Rectal smooth muscle tissue (tissue), 1 donor: ENCODE data around the gene LAMB1.
"Not testable (repeated sequence)": the region's sequence is repeated elsewhere in the genome, so short reads cannot be mapped to it uniquely, and the experiment has no call there.

Experiments
- H3K27ac ChIP-seq: one replicate; pipeline ENCODE4 v1.7.0; 2013; ENCODE audit warnings: low read depth, low read length, inconsistent platforms
- H3K27me3 ChIP-seq: one replicate; pipeline ENCODE4 v1.7.0; 2013; ENCODE audit warnings: low read length; ENCODE audit not compliant: control insufficient read depth, insufficient read depth
- H3K36me3 ChIP-seq: one replicate; pipeline ENCODE4 v1.7.0; 2013; ENCODE audit warnings: low read length; ENCODE audit not compliant: control insufficient read depth, insufficient read depth
- H3K4me1 ChIP-seq: one replicate; pipeline ENCODE4 v1.7.0; 2013; ENCODE audit warnings: low read length; ENCODE audit not compliant: control insufficient read depth, insufficient read depth
- H3K4me3 ChIP-seq: one replicate; pipeline ENCODE4 v1.7.0; 2013; ENCODE audit warnings: low read length
- H3K9ac ChIP-seq: one replicate; pipeline ENCODE4 v1.7.0; 2013; ENCODE audit warnings: low read length

The LAMB1 gene

DNA sequence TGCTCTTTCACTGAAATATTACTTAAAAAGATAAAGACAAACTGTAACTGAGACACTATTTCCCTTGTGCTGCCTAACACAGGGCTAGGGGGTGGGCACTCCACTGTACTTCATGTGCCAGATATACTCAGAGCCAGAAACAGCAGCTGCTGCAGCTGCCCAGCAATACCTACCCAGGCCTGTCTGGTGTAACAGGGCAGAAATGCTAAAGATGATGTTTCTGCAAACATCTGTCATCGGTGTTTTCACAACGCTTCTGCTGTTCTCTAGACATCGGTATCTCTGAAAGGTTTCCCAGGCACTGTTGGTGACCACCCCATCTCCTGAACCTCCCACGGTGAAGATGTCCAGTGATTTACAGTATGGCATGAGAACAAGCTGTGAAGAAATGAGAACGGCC, 42.7 kb downstream of the LAMB1 start:
- Histone ChIP-seq H3K4me3 (no peak overlapping the region), H3K36me3 (peaks cover 19% of the 10 kb centered on the region), H3K9ac (no peak overlapping the region), H3K27ac (peak overlapping the region; percentile 59), H3K4me1 (peaks cover 18% of the 10 kb centered on the region), H3K27me3 (no peaks in the 10 kb centered on the region)

DNA sequence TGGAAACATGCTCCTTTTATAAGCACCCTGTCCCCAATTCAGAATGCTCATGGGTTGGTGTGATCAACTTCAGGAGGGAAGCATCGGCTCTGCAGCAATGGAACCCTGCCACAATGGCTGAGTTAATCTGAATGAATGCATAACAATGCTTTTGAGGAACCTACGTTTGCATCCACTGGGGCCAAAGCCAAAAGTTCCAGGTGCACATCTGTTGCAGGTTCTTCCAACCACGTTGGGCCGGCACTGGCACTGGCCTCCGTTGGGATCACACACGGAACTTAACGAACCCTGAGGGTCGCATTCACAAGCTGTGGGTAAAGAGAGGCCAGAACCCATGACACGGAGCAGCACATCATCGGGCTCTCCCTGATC, 43.4 kb downstream of the LAMB1 start:
- Histone ChIP-seq H3K27me3 (no peaks in the 10 kb centered on the region), H3K27ac (peak overlapping the region; percentile 59), H3K4me3 (no peak overlapping the region), H3K4me1 (peaks cover 18% of the 10 kb centered on the region), H3K36me3 (peaks cover 17% of the 10 kb centered on the region), H3K9ac (no peak overlapping the region)

DNA sequence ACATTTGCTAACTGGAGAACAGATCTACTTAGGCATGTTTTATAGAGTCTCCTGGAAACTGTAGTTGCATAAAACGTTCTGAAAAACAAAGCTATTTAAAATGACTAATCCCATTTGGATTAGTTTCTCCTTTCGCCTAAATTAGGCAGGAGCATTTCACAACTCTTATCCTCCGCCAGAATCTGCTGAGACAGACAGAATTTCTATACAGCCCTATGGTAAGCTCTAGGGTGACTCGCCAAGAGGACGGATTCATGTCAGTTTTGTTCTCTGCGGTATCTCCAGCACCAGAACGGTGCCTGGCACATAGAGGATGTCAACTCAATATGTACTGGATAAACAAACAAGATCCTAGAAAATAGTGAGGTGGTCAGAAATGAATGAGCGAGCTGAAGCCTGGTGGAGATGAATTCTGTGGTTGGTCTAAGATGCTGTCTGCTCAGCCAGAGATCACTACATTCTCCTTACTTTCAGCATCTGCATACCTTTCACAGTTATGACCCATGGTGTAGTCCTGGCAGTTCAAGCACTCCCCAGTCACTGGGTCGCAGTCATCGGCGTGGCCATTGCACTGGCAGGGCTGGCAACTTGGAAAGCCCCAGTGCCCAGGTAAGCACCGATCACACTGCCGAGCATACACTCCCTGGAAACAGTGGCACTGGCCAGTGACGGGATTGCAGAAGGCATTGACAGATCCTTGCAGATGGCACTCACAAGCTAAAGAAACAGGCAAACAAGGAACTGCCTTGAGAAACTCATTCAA, 44.0 kb downstream of the LAMB1 start:
- peaks cover 19% of the 10 kb centered on the region for H3K4me1 ChIP-seq
- no peaks in the 10 kb centered on the region for H3K27me3 ChIP-seq
- H3K9ac ChIP-seq = no peak overlapping the region
- peaks cover 14% of the 10 kb centered on the region for H3K36me3 ChIP-seq
- peak overlapping the region; percentile 59 for H3K27ac ChIP-seq
- H3K4me3 ChIP-seq = no peak overlapping the region

DNA sequence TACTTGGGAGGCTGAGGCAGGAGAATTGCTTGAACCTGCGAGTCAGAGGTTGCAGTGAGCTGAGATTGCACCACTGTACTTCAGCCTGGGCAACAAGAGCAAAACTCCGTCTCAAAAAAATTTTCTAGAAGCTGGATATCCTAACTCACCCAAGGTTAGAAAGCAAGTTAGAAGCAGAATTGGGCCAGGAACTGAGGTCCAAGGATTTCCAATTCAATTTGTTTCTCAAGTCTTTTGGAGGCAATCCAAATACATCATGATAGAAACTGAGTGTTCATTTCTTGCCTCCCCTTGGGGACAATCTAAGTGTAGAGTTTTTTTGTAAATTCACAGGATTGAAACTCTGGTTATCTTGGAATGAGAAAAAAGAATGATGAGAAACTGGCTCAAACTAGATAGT, 45.5 kb downstream of the LAMB1 start:
- Histone ChIP-seq H3K36me3 (peaks cover 17% of the 10 kb centered on the region), H3K27ac (peak overlapping the region; percentile 59), H3K4me1 (peaks cover 30% of the 10 kb centered on the region)

DNA sequence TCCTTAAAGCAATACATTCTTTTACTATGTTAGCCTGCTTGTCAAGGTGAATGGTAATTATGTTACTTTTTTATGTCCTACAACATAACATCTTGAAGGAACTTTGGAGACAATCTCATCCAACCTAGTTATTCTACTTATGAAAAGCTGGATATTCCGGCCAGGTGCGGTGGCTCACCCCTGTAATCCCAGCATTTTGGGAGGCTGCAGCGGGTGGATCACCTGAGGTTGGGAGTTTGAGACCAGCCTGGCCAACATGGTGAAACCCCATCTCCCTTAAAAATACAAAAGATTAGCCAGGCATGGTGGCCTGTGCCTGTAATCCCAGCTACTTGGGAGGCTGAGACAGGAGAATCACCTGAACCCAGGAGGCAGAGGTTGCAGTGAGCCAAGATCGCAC, 46.0 kb downstream of the LAMB1 start:
- not testable (repeated sequence) for H3K27ac ChIP-seq, H3K27me3 ChIP-seq, H3K4me3 ChIP-seq, H3K9ac ChIP-seq
- peaks cover 35% of the 10 kb centered on the region for H3K4me1 ChIP-seq
- peaks cover 17% of the 10 kb centered on the region for H3K36me3 ChIP-seq

More for the DNA sequence above, 45.5 kb downstream of the LAMB1 start:
- Histone ChIP-seq H3K4me3 (no peak overlapping the region), H3K27me3 (no peaks in the 10 kb centered on the region), H3K9ac (no peak overlapping the region)

DNA sequence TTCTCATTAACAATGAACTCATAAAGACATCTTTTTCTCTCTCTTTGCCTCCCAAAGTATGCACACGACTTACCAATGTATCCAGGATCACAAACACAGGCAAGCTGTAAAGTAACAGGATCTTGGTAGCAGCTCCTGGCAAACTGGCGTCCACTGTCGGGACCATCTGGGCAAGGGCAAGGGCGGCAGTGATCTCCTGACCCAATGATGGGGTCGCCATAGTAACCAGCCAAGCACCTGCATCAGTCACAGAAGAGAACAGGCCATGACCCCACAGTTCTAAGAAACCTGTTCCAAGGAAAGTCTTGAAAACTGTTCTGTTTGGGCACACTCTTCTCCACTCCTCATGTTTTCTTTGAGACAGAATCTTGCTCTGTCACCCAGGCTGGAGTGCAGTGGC, 47.6 kb downstream of the LAMB1 start:
- Histone ChIP-seq H3K27ac (no peak overlapping the region), H3K27me3 (no peaks in the 10 kb centered on the region), H3K4me1 (peaks cover 38% of the 10 kb centered on the region), H3K9ac (no peak overlapping the region), H3K36me3 (peaks cover 19% of the 10 kb centered on the region), H3K4me3 (no peak overlapping the region)

DNA sequence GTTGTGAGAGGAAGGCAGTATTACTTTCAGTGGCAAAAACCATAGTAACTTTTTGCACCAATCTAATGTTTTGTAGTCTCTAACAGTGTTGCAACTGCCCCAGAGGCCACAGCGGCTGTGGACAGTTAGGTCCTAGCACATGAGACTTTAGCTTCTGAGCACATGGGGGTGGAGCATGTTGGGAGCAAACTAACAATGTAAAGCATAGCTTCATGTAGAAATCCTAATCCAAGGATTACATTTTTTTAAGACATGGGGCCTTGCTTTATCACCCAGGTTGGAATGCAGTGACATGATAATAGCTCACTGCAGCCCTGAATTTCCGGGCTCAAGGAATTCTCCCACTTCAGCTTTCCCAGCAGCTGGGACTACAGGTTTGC, 49.0 kb downstream of the LAMB1 start:
- Histone ChIP-seq H3K9ac (no peak overlapping the region), H3K27me3 (no peaks in the 10 kb centered on the region), H3K4me3 (no peak overlapping the region), H3K27ac (peak overlapping the region; percentile 59), H3K36me3 (peaks cover 15% of the 10 kb centered on the region), H3K4me1 (peaks cover 31% of the 10 kb centered on the region)

DNA sequence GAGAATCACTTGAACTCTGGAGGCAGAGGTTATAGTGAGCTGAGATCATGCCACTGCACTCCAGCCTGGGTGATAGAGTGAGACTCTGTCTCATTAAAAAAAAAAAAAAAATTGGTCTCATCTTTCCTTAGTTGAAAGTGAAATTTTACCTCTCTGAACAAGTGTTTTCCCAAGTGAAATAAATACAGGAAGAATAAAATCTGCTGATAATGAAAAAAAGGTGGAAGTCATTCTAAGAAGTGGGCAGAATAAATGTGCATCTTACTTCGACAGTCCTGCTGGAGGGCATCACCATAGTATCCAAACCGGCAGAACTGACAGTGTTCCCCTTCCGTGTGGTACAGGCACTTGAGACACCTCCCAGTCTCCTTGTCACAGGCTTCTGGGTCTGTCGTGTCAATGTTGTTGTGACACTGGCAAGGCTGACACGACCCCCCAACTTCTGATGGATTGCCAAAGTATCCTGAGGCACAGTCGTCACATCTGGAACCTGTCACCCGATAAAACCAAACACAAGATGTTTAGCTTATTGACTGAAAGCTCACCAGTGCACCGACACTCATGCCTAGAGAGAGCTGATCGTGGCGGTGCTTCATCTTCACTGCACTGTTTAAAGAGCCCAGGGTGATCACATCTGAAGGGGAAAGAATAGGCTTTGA, 49.6 kb downstream of the LAMB1 start:
- no peak overlapping the region for H3K9ac ChIP-seq
- H3K27me3 ChIP-seq = no peaks in the 10 kb centered on the region
- H3K4me1 ChIP-seq = peaks cover 30% of the 10 kb centered on the region
- no peak overlapping the region for H3K4me3 ChIP-seq
- peak overlapping the region; percentile 59 for H3K27ac ChIP-seq
- peaks cover 15% of the 10 kb centered on the region for H3K36me3 ChIP-seq

DNA sequence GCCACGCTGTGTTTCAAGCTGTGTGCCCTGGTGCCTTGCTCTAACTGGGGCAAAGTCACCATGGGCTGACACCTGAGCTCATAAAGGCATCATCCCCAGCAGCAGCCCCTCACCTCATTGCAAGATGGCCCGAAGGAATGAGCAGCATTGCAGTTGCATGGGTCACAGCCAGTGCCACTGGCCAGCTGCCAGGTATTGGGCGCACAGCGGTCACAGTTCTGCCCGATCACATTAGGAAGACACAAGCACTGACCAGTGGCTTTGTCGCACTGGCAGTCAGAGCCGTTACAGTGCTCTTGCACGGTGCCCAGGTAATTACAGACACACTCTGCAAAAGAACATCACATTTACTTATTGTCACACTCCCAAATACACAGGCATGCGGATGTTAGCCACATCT, 51.1 kb downstream of the LAMB1 start:
- Histone ChIP-seq H3K27ac (peak overlapping the region; percentile 76), H3K4me1 (peaks cover 30% of the 10 kb centered on the region), H3K36me3 (peaks cover 15% of the 10 kb centered on the region), H3K4me3 (no peak overlapping the region), H3K9ac (no peak overlapping the region), H3K27me3 (no peaks in the 10 kb centered on the region)

DNA sequence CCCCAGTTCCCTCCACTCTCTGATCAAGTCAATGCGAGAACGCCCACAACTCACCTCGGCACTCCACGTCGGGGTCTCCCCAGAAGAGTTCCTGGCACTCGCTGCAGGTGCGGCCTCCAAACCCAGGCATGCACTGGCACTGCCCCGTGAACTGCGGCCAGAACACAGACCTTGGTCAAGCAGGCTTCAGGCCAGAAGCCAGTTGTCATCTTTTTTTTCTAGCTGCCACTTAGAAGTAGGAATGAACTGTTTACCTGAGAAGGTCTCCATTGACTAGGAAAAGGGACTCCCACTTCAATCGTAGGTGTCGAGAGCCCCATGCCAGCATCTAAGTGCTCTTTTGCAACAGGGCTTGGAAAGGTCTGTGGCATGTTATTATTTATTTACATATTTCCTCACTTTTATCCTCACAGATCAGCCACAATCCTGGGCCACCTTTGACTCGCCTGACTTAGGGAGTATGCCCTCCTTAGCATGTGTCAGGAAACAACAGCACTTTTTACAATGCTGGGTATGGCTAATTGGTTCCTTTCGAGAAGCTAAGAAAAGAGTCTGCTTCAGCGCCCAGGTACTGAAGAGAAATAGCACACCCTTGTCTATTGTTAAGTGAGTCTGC, 51.7 kb downstream of the LAMB1 start:
- Histone ChIP-seq H3K27ac (no peak overlapping the region), H3K36me3 (peaks cover 12% of the 10 kb centered on the region), H3K9ac (no peak overlapping the region), H3K4me1 (peaks cover 28% of the 10 kb centered on the region), H3K4me3 (no peak overlapping the region), H3K27me3 (no peaks in the 10 kb centered on the region)

DNA sequence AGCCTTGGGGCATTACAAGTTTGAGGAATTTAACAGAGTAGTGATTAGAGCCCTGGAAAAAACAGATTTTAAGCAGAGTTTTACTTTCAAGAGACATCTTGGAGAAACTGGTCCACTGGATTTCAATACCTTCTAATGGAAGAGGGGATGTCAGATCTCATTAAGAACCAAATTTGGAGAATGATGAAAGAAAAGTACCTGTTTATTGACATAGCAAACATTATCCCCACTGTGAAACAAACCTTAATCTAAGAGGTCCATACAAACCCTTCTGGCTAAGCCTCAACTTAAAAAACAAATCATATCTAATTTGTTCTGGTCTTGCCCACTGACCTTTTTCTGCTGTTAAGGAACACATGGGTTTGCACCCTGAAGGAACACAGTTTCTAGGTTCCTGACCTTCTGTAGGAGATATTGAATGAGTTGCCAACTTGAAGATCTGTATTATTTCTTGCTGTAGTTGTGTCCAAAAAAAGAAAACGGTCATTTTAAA, 53.5 kb downstream of the LAMB1 start:
- peaks cover 34% of the 10 kb centered on the region for H3K4me1 ChIP-seq
- no peak overlapping the region for H3K9ac ChIP-seq
- peaks cover 10% of the 10 kb centered on the region for H3K36me3 ChIP-seq
- H3K27me3 ChIP-seq = no peaks in the 10 kb centered on the region
- H3K27ac ChIP-seq = no peak overlapping the region
- no peak overlapping the region for H3K4me3 ChIP-seq

DNA sequence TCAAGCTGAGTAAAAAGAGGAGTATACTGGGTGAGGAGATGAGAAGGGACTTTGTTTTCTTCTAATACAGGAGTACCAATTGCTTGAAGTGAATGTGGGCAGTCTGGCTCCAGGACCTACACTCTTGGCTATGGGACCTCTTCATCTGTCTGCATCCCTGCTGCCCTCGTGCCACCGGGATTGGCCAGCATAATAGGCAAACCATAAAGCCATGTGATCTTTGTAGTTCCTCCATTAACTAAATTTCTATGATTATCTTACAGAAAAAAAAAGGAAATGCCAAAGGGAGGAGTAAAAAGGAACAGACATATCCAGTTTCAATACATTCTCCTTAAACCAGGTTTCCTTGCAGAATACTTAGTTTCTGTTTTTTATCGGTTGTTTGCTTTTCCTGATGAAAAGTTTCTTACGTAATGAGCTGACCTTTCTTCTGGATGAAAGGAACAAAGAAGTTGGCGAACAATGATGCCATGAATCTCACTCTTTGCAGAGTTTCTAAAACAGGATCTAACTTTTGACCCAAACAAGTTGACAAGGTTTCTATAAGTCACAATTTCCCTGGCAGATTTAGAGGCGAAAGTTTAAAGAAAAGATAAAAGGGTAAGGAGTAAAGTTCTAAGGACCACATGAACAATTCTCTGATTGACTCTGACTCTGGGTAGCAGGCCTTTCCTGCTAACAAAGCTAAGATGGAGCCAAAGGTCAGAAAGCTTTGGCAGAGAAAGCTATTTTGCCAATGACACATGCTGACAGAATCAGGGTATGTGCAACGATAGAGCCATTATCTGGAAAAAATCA, 54.1 kb downstream of the LAMB1 start:
- Histone ChIP-seq H3K9ac (no peak overlapping the region), H3K27ac (no peak overlapping the region), H3K27me3 (no peaks in the 10 kb centered on the region), H3K4me3 (no peak overlapping the region), H3K4me1 (peaks cover 33% of the 10 kb centered on the region), H3K36me3 (peaks cover 10% of the 10 kb centered on the region)
